Globus pallidus (tissue), 1 donor: ENCODE results near the gene HOXB3.

Source experiments
- DNase-seq: peaks from one replicate; pipeline ENCODE4 v3.0.0-alpha.2; 2015; ENCODE audit warnings: low spot score

The HOXB3 gene

GRCh38 chr17:48597778-48598631, 8.0 kb upstream of the HOXB3 start:
- DNase-seq, result no peak

- DNase-seq, result no peak
Observed at GRCh38 chr17:48597528-48597777, 7.4 kb upstream of the HOXB3 start.

GRCh38 chr17:48596735-48597527, 6.9 kb upstream of the HOXB3 start:
- DNase-seq, result no peak

GRCh38 chr17:48596000-48596734, 6.1 kb upstream of the HOXB3 start:
- no peak for DNase-seq

- no peak for DNase-seq
Observed at GRCh38 chr17:48595278-48595999, 5.4 kb upstream of the HOXB3 start.

GRCh38 chr17:48594538-48595277, 4.7 kb upstream of the HOXB3 start:
- DNase-seq, result no peak

- no peak for DNase-seq
Observed at GRCh38 chr17:48593840-48594537, 3.9 kb upstream of the HOXB3 start.

- DNase-seq, result no peak
Observed at GRCh38 chr17:48593126-48593829, 3.2 kb upstream of the HOXB3 start, which contains the start of gene HOXB5. Gene HOXB5, minus strand, starts transcription at chr17:48593779. Its CDS starts 97 bp downstream, at chr17:48593682.

GRCh38 chr17:48592577-48592976, 2.5 kb upstream of the HOXB3 start:
- no peak for DNase-seq

- no peak for DNase-seq
Observed at GRCh38 chr17:48592057-48592514, 2.0 kb upstream of the HOXB3 start.

GRCh38 chr17:48591255-48592056, 1.4 kb upstream of the HOXB3 start:
- DNase-seq, result no peak

GRCh38 chr17:48590607-48591161, 643 bp upstream of the HOXB3 start:
- no peak for DNase-seq

- DNase-seq, result no peak
Observed at GRCh38 chr17:48589060-48589830, 796 bp downstream of the HOXB3 start.

- no peak for DNase-seq
Observed at GRCh38 chr17:48588528-48588927, 1.5 kb downstream of the HOXB3 start.

GRCh38 chr17:48588074-48588415, 2.0 kb downstream of the HOXB3 start:
- DNase-seq, result no peak

- DNase-seq, result no peak
Observed at GRCh38 chr17:48587276-48588073, 2.6 kb downstream of the HOXB3 start.
